Panc1 (cell line): ENCODE data around the gene MFGE8. TPM values are rescaled to one million over a fixed set of nuclear protein-coding genes. Genes with fewer than 3 reads are reported as not detected.

Source experiments
- ATAC-seq: fragments of 200-7000 bp; cut with Tn5 transposase; 2 replicates; pipeline ENCODE4 v1.9.1; 2020; ENCODE audit warnings: mild to moderate bottlenecking, moderate library complexity
- BruUV-seq: library from RNA; stranded (reverse); fragments of 400-500 nt; replicated peaks from 2 replicates; lab custom pipeline; 2021; lab: Mats Ljungman, UMichigan
- CTCF ChIA-PET: fragments of 300-600 bp; sonication (Branson Sonifier 250); formaldehyde crosslinking; loops from one replicate; lab custom pipeline; 2022; ENCODE audit warnings: antibody characterized with exemption; lab: Charles Lee
- POLR2A ChIA-PET: fragments of 300-600 bp; sonication (Branson Sonifier 250); formaldehyde crosslinking; loops from one replicate; lab custom pipeline; 2022; ENCODE audit warnings: antibody characterized with exemption; lab: Charles Lee
- DNase-seq: peaks from one replicate; pipeline ENCODE4 v3.0.0-alpha.2; 2010; ENCODE audit warnings: low read depth, low spot score
- H3K27ac ChIP-seq: 2 replicates; pipeline ENCODE4 v1.5.1; 2011; ENCODE audit warnings: mild to moderate bottlenecking, low read length, inconsistent platforms
- H3K27me3 ChIP-seq: fragments of 200-500 bp; sonication (Bioruptor generic); 2 replicates; pipeline ENCODE4 v1.6.0; 2014; ENCODE audit warnings: low read length, inconsistent platforms; ENCODE audit not compliant: control insufficient read depth, insufficient read depth
- H3K36me3 ChIP-seq: fragments of 200-500 bp; sonication (Bioruptor generic); 2 replicates; pipeline ENCODE4 v1.5.1; 2014; ENCODE audit warnings: inconsistent platforms, mild to moderate bottlenecking, low read length, moderate library complexity; ENCODE audit not compliant: control insufficient read depth, insufficient read depth
- H3K4me1 ChIP-seq: 2 replicates; pipeline ENCODE4 v1.5.1; 2011; ENCODE audit warnings: inconsistent platforms, mild to moderate bottlenecking, low read length, moderate library complexity; ENCODE audit not compliant: control insufficient read depth, insufficient read depth
- H3K4me3 ChIP-seq, 2 experiments: 2 replicates each; pipeline ENCODE4 v1.5.1; 2011 to 2012; ENCODE audit warnings: low read depth in 2 of 2, low read length in 2 of 2, mild to moderate bottlenecking in 2 of 2, inconsistent platforms in 1 of 2, moderate library complexity in 1 of 2
- H3K9me3 ChIP-seq: fragments of 200-500 bp; sonication (Bioruptor generic); 2 replicates; pipeline ENCODE4 v1.5.1; 2014; ENCODE audit warnings: low read depth, mild to moderate bottlenecking, inconsistent platforms, low read length, moderate library complexity; ENCODE audit not compliant: control insufficient read depth, insufficient read depth
- CTCF ChIP-seq: fragments of 450-650 bp; IDR thresholded peaks from 2 replicates; pipeline ENCODE4 v1.5.1; 2017; ENCODE audit warnings: mild to moderate bottlenecking
- POLR2AphosphoS5 ChIP-seq: IDR thresholded peaks from 2 replicates; pipeline ENCODE4 v1.6.1; 2012; ENCODE audit warnings: mild to moderate bottlenecking, low read depth, low read length, moderate library complexity
- REST ChIP-seq, 2 experiments: IDR thresholded peaks; 2 replicates each; pipeline ENCODE4 v1.6.1; 2011 to 2012; ENCODE audit warnings: low read depth in 2 of 2, control low read depth in 1 of 2, low read length in 1 of 2, mild to moderate bottlenecking in 1 of 2, moderate library complexity in 1 of 2; ENCODE audit not compliant: insufficient read depth in 1 of 2
- SIN3A ChIP-seq: IDR thresholded peaks from 2 replicates; pipeline ENCODE4 v1.6.1; 2012; ENCODE audit warnings: low read depth, mild to moderate bottlenecking, low read length, moderate library complexity, borderline replicate concordance; ENCODE audit not compliant: insufficient read depth
- TCF7L2 ChIP-seq: IDR thresholded peaks from 2 replicates; pipeline ENCODE4 v1.6.1; 2011; ENCODE audit warnings: mild to moderate bottlenecking, low read depth, low read length, inconsistent platforms
- in situ Hi-C: cut with HindIII; loops from 2 replicates; pipeline ENCODE4 v1.10.0; 2016; ENCODE audit warnings: low sequenced_read_pairs, low pct_unique_long_range_greater_than_20kb
- intact Hi-C: fragments of 100-400 bp; cut with micrococcal nuclease; formaldehyde crosslinking; loops from one replicate; pipeline ENCODE4 v1.10.0; 2022; ENCODE audit not compliant: unreplicated experiment
- total RNA-seq: library from RNA; stranded (reverse); gene quantifications from one replicate; pipeline ENCODE4 v1.2.1, GENCODE V29; 2021; ENCODE audit not compliant: unreplicated experiment

The MFGE8 gene
- total RNA-seq, 1 experiment from 2014 or later = 1,799 TPM

- CTCF ChIA-PET = no interaction called here
- H3K4me3 ChIP-seq = no peak overlapping the region
- in situ Hi-C loops = no loop called here
- no TSS peak for BruUV-seq
- no peak for DNase-seq
- no peak for ATAC-seq
- H3K4me1 ChIP-seq = no peaks in the 10 kb centered on the region
- no peak overlapping the region for H3K27ac ChIP-seq
- TF ChIP-seq CTCF (no peak), SIN3A (no peak), REST (IDR thresholded peaks at IDR 0.05; ENCODE audit: insufficient read depth in 1 of 2, low read depth in 2 of 2, low read length in 1 of 2) (no peak), POLR2AphosphoS5 (no peak), TCF7L2 (no peak)
- no peaks in the 10 kb centered on the region for H3K9me3 ChIP-seq
- H3K27me3 ChIP-seq = no peaks in the 10 kb centered on the region
- intact Hi-C loops = no loop called here
- H3K36me3 ChIP-seq = no peaks in the 10 kb centered on the region
- POLR2A ChIA-PET = interaction anchor here (0.6 kb wide), 2 partner anchors 63 to 94 kb away, joined by 3 to 6 read pairs; partner anchors contain the start of gene ACAN
Observed at GRCh38 chr15:88866295-88866881, 46.8 kb downstream of the MFGE8 start.

- TF ChIP-seq TCF7L2 = no peak
- TF ChIP-seq POLR2AphosphoS5 = no peak
- no peak for TF ChIP-seq REST (IDR thresholded peaks at IDR 0.05; ENCODE audit: insufficient read depth in 1 of 2, low read depth in 2 of 2, low read length in 1 of 2)
- TF ChIP-seq CTCF = no peak
- no peak for TF ChIP-seq SIN3A
- H3K27ac ChIP-seq = no peak overlapping the region
- intact Hi-C loops = no loop called here
- H3K27me3 ChIP-seq = no peaks in the 10 kb centered on the region
- no peaks in the 10 kb centered on the region for H3K4me1 ChIP-seq
- POLR2A ChIA-PET = no interaction called here
- no TSS peak for BruUV-seq
- no peaks in the 10 kb centered on the region for H3K9me3 ChIP-seq
- no peak for ATAC-seq
- DNase-seq = no peak
- H3K36me3 ChIP-seq = no peaks in the 10 kb centered on the region
- CTCF ChIA-PET = no interaction called here
- H3K4me3 ChIP-seq = no peak overlapping the region
- in situ Hi-C loops = no loop called here
Observed at GRCh38 chr15:88865498-88866099, 47.6 kb downstream of the MFGE8 start.
